Stimulated activated CD4-positive, alpha-beta T cell treated with anti-CD3 and anti-CD28 coated beads, TNF-alpha, amount 100 ng/mL, for 24 hours (primary cell): ENCODE results near the gene AGBL1.
"Not testable (repeated sequence)": the region's sequence is repeated elsewhere in the genome, so short reads cannot be mapped to it uniquely, and the experiment has no call there.

Experiments
- DNase-seq, 3 experiments: peaks; one replicate each; pipeline ENCODE4 v3.0.0-alpha.2; 2020; ENCODE audit warnings: low read depth in 3 of 3

AGBL1 gene

DNA sequence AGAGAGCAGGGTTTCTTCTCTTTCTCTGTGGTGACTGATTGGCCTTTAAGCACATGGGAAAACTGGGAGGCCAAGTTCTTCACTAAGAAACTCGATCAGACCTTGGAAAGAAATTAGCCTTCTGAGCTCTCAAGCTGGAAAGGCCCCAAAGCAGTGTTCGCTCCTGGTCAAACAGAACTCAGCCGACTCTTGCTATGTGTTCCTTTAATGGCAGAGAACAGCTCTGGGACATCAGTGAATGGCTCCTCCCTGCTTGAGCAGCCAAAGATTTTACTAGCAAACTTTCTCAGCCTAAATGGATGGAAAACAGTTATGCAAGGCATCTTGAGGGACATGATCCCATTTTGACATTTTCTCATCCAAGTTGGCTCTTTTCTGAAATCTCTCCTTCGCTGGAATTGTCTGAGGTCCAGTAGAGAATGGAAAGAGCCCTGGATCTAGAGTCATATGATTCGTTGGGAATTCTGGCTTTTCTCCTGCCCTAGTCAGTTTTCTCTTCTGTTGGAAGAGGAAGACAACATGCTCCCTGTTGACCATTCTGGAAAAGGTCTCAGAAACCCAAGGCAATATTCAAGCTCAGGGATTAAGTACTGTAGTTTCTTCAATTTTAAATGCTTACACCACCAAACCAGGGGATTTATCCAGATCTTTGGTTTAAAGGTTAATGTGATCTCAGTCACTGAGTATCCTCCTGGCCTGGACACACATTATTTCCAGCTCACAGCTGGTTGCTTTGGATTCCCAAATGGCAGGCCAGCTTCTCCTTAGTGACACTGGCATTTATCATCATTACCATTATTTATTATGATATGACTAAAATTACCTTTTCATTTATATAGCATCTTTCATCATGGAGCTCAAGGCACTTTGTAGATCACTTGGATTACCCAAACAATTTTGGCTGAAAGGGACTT lies 319.6 kb downstream of the AGBL1 start:
- DNase-seq, result no peak

- DNase-seq, result no peak
Observed at GRCh38 chr15:86403221-86403620, 323.6 kb downstream of the AGBL1 start.

DNA sequence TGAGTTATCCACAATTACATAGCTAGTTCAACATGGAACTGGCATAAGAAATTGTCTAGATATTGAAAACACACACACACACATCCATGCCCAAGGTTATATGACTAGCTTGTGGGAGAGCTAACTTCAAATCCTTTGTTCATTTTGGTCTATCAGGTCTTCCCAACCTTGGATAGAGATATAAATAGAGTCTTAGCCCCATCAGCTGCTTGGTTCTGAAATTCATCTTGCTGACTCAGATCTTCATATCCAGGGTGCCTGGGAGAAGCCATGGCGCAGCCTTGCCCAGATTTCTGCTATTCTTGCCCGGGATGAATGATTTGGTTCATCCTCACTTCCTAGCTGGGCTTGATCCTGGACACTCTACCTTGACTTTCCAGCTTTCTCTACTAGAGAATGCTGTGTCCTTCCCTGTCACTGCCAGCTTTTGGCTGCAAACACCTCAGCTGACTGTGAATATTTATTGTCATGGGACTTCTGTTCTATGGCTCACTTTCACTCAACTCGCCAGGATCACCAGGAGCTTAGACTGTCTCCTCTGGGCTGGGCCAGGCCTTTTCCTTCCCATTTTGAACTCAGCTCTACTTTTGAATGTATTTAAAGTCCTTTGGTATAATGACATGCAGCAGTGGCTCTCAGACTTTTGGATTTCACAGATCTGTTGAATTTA lies 324.4 kb downstream of the AGBL1 start:
- DNase-seq, result no peak

- DNase-seq, result no peak
Observed at GRCh38 chr15:86408261-86408660, 328.6 kb downstream of the AGBL1 start.

GRCh38 chr15:86411916-86412315 lies 332.2 kb downstream of the AGBL1 start:
- no peak for DNase-seq

DNA sequence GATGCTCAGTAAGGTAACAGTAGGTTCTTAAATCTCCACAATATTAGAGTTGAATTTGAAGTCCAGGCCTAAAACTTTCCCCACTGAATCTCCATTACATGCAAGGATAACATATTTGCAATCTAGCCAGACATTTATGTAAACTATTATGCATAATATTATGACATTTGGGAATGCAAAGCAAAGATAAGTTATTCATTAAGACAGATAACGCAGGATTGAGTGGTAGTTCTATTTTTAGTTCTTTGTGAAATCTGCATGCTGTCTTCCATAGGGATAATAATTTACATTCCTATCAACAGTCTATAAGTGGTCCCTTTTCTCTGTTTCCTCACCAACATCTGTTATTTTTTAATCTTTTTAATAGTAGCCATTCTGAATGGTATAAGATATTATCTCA lies 333.5 kb downstream of the AGBL1 start:
- no peak for DNase-seq

DNA sequence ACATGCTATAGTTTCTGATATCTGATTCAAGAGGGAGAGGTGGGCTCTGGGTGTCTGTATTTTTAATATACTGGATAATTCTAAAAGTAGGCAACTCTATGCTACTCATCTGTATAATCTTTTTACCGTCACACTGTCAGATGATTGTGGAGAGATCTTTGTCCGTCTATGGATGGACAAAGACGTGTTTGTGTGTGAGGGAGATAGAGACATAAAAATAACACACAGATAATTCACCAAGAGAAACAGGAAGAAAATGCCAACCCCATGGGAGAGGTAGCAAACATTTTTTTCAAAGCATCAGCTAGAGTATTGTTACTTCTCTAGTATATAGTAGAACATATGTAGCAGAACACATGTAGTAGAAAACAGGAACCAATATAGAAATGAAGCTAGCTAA lies 346.1 kb downstream of the AGBL1 start:
- DNase-seq, result no peak

GRCh38 chr15:86432861-86433260 lies 353.2 kb downstream of the AGBL1 start:
- DNase-seq, result no peak

GRCh38 chr15:86433983-86434382 lies 354.3 kb downstream of the AGBL1 start:
- DNase-seq, result no peak

GRCh38 chr15:86439614-86440013 lies 359.9 kb downstream of the AGBL1 start:
- no peak for DNase-seq

DNA sequence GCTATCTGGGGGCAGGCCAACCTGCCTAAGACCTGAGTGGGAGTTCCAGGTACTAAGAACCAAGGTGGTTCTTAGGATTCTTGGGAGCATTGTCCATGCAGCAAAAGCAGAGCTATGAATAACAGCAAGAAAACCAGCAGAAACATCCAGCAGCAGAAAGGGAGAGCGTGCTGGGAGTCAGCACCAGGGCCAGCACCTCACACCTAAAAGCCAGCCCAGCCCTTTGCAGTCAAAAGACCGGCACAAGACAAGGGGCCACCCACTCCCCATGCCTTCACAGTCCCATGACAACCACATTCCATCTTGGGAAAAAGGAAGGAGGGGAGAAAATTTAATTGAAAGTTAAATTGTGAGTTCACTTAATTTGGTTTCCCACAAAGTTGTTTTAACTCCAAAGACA lies 364.9 kb downstream of the AGBL1 start:
- no peak for DNase-seq

GRCh38 chr15:86445579-86446252 lies 366.0 kb downstream of the AGBL1 start:
- DNase-seq, result no peak

DNA sequence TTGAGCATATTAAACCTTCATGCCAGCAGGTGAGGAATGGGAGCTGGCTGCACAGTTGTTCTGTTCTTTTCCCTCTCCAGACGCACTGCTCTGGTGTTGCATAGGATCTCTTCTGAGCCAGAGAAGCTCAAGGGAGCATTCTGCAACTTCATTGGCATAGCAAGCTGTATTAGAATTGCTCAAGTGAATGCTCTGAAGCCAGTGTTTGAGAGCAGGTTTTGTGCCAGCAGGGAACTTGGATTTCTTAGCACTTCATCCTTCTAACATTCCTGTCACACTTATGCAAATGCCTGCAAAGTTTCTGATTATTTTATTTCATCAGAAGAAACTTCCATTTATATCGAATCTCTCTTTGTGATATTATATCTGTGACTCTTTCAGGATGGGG lies 366.6 kb downstream of the AGBL1 start:
- no peak for DNase-seq

- DNase-seq, result not testable (repeated sequence)
Observed at GRCh38 chr15:86465470-86466039, 385.9 kb downstream of the AGBL1 start.

- no peak for DNase-seq
Observed at GRCh38 chr15:86481720-86482119, 402.0 kb downstream of the AGBL1 start.

DNA sequence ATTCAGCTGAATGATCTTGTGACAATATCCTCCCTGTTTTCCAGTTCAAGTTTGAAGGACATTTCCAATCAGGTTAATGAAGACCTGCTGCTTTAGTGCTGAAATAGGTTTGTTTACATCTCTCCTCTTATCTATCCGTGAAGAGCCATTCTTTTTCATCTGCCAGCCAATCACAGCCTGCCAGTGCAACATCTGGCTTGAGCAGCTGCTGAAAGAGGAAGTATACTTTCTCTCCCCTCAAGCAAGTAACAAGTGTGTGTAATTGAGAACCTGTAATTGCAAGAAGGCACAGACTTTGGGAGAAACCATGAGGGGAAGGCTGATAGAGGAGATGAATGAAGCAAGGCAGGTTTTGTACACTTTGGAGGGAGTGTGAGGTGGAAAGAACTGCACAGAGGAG lies 404.3 kb downstream of the AGBL1 start:
- no peak for DNase-seq

GRCh38 chr15:86488046-86488445 lies 408.4 kb downstream of the AGBL1 start:
- DNase-seq, result no peak

DNA sequence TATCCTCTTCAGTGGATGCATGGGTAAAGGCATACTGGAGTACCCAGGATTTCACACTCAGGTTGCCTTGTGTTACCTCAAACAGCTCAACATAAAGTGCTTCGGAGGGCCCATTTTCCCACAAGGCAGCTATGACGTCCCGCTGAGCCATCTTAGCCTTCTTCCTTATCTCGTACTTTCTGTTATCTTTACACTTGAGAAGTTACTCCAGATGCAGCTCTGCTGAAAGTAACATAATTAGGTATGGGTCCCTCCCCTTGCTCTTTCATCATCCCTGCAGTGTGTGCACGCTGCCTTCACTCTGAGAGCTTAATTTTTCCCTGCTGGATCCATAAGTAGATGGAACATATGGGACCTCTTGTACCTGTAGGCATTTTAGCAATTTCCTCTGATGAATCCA lies 410.3 kb downstream of the AGBL1 start:
- no peak for DNase-seq

GRCh38 chr15:86491118-86491517 lies 411.4 kb downstream of the AGBL1 start:
- DNase-seq, result no peak

GRCh38 chr15:86493884-86494283 lies 414.2 kb downstream of the AGBL1 start:
- no peak for DNase-seq

- DNase-seq, result no peak
Observed at GRCh38 chr15:86494475-86494874, 414.8 kb downstream of the AGBL1 start.

GRCh38 chr15:86502301-86502700 lies 422.6 kb downstream of the AGBL1 start:
- DNase-seq, result no peak
